SKM-1 treated with dmso at 0.1 percent for 144 hours (cell line): ENCODE data around the gene STX4.

ENCODE experiments used
- DNase-seq: peaks from one replicate; lab custom pipeline; 2025; ENCODE audit not compliant: unreplicated experiment; lab: John Stamatoyannopoulos, UW

STX4 gene

GRCh38 chr16:31082368-31083045 lies 49.1 kb downstream of the STX4 start:
- DNase-seq, result no peak

- DNase-seq, result no peak
Observed at GRCh38 chr16:31083081-31083480, 49.7 kb downstream of the STX4 start.

GRCh38 chr16:31083556-31083955 lies 50.2 kb downstream of the STX4 start:
- DNase-seq, result no peak

- DNase-seq, result no peak
Observed at GRCh38 chr16:31083981-31084380, 50.6 kb downstream of the STX4 start.

- DNase-seq, result peak; percentile 64
Observed at GRCh38 chr16:31084584-31085302, 51.4 kb downstream of the STX4 start.

GRCh38 chr16:31085411-31085810 lies 52.1 kb downstream of the STX4 start:
- no peak for DNase-seq

- DNase-seq, result no peak
Observed at GRCh38 chr16:31085873-31086628, 52.7 kb downstream of the STX4 start.

- no peak for DNase-seq
Observed at GRCh38 chr16:31086629-31086906, 53.2 kb downstream of the STX4 start.

- DNase-seq, result no peak
Observed at GRCh38 chr16:31087481-31087880, 54.1 kb downstream of the STX4 start.

GRCh38 chr16:31087971-31088370 lies 54.6 kb downstream of the STX4 start:
- no peak for DNase-seq

- no peak for DNase-seq
Observed at GRCh38 chr16:31088459-31089183, 55.3 kb downstream of the STX4 start, which contains the start of gene PRSS53. TSS of gene PRSS53 (minus strand) at chr16:31088943. CDS start at chr16:31088809, 134 bp downstream.

- DNase-seq, result no peak
Observed at GRCh38 chr16:31089199-31089598, 55.8 kb downstream of the STX4 start.
